HG03521 (cell line): ENCODE data around the gene SLC1A7.

Experiments
- ATAC-seq: cut with Tn5 transposase; IDR thresholded peaks from one replicate; pipeline ENCODE4 v1.9.1; 2021; ENCODE audit warnings: mild to moderate bottlenecking, moderate library complexity; ENCODE audit not compliant: unreplicated experiment

The SLC1A7 gene

DNA sequence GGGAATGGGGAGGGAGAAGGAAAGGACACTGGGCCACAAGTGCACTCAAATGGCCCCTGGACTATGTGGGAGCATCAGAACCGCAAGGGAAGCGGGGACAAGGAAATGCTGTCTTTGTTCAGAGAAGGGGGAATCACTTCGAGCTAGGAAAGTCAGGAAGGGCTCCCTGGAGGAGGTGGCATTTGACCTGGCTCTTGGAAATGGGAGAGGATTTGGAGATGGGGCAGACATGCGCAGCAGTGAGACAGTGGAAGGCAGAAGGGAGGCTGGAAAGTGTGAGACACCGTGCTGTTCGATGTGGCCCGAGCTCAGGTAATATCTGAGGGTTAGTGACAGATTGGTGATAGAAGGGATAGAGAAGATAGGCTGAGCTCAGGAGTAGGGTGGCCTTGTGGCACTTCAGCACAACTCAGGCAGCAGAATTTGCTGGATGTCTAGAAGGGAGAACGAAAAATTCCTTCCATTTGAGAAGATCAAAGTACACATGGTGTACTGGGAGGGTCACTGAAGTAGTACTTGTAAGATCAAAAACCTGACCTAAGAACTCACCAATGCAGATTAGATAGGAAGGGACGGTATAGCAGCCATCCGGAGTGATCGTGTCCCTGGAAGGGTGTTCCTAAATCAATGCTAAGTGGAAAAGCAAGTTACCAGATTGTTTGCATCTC lies 25.4 kb downstream of the SLC1A7 start:
- ATAC-seq, result no peak

DNA sequence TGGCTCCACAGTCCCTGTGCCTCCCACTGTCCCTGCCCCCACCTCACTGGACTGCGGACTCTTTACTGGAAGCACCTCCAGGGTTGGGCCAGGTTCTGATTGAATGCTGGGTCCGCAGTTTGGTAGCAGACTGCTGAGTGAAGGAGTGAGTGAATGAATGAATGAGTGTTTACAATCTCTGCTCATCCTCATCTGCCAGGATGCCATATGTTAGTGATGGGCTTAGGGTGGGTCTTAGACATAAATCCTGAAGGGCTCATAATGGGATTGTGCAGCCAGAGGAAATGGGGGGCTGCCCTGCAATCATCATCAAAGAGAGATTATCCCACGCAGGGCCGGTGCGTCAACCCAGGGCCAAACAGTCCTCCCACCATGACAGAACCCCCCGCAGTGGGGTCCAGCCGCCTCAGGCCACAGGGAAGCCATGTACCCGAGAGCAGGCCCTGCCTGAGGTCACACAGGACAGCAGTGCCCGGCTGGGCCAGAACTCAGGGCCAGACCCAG lies 26.1 kb downstream of the SLC1A7 start:
- no peak for ATAC-seq

DNA sequence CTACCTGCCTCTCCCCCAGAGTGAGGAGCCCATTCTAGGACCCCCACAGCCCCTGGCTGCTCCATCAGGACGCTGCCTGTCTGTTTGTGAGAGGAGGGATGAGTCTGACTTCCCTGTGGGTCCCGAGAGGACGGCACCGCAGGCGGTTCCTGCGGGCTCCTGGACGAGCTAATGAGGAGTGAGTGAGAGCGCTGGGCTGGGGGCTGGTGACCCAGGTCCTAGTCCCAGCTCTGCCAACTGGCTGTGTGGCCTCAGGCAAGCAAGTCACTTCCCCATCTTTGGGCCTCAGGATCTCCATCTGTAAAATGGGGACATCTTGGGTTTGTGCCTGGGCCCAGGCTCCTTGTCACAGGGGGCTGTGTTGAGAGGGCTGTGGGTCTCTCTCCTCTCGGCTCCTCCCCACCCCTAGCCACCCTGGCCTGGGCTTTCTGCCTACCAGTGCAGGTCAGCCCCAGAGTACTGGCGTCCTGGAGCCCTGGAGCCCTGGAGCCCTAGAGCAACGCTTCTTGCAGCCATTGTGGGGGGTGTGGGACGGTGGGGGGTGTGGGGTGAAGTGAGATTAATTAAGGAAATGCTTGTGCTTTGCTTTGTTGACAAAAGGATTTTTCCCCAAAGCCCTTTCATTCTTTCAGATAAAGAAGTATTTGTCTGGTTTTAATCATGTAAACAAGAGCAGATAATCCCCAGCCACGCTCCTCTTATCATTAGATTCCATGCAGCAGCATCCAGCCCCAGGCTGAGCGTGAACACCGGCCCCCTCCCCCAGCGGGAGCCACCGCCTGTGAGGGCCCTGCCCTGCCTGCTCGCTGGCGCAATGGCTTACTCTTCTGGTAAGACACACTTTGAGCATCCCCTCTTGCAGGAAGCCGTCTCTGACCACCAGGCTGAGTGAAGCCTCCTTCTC lies 26.8 kb downstream of the SLC1A7 start:
- no peak for ATAC-seq

DNA sequence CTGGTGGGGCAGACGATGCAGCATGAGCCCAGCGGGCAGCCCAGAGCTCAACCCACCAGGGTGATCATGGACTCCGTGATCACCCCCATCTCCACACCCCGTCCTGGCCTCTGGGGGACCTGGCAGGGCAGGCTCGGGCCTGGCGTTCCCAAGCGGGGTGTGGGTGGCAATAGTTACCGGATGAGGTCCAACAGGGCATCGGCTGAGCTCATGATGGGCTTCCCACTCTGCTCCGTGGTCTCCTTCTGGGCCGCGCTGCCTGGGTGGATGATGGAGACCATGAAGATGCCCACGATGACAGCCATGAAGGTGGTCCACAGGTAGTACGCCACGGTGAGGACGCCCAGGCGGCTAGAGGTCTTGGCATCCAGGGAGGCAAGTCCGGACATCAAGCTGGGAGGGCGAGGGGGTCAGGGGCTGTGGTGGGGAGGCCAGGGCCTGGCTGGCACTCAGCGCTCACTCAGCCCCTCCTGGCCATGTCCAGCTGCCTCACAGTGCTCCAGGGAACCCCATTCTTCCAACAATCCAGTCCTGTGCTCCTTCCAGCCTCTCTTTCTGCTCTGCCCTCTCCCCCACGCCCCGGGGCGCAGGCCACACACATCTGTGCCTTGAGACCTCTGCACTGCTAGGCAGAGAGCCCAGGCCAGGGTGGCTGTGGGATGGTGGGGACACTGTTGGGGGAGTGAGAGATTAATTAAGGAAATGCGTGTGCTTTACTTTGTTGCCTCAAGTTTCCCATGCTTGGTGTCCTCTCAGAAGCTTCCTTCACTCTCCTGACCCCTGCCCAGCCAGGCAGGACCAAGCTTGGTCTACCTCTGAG lies 27.6 kb downstream of the SLC1A7 start:
- ATAC-seq, result no peak

DNA sequence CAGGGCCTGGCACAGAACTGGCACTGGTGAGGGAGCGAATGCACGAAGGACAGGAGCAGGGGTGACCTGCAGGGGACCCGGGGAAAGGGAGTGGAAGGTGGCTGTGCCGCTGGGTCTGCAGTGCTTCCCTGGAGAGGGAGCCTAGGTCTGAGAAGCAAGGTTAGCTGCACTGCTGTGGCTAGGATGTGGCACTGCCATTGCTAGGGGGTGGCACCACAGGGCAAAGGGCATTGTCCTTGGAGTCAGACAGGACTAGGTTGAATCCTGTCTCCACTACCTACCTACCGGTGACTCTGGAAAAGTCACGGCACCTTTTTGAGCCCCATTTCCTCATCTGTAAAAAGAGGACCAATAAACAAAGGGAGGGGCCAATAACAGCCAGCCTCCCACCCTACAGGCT lies 28.3 kb downstream of the SLC1A7 start:
- ATAC-seq, result no peak

DNA sequence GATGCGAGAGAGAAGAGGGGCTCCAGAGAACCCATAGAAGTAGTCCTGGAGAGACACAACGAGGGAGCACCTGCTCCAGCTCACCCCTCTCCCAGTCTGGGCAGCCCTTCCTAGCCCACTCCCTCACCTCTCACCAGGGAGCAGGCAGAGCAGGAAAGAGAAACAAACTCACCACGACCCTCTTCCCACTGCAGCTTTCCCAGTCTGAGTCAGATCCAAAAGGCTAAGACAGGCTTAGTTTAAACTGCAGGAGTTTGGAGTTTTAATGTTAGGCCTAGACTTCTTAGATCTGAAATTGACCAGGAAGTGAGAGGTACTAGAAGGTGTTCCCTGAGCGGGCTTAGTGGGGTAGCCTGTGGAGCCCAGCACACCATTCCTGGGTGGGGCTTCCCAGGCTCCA lies 29.6 kb downstream of the SLC1A7 start:
- ATAC-seq, result no peak

DNA sequence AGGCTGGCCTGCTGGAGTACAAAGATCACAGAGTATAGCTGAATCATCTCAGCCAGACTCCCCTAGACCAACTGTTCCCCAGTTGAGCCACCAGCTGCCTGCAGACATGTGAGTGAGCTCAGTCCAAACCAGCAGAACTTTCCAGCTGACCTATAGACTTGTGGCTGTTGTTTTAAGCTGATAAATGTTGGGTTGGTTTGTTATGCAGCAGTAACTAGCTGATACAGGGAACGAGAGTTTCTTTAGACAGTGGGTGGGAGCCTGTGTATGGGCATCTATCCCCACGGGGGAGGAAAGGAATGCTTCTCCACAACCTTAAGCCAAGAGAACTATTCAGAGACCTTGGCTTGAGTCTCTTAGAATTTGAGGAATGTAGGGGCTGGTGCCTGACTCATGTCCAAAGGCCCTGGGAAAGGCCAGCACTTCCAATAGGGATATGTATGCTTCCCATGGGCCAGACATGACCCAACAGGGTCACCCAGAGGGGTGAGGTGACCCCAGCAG lies 30.1 kb downstream of the SLC1A7 start:
- ATAC-seq, result no peak

DNA sequence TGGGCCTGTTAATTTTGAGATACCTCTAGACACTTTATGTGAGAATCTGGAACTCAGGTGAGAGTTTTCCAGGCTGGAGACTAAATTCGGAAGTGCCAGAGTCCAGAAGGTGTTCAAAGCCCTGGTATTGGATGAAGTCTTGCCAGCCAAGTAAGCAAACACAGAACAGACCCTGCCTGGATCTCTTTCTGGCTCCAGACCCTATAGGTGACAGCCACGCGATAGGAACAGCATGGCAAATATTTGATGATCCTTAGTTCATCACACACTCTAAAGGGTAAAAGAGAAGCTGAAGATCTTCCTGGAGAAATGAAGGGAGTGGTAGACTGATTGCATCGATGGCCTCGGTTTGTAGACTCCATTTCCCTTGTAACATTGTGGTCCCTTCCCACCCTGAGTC lies 30.7 kb downstream of the SLC1A7 start:
- ATAC-seq, result no peak

DNA sequence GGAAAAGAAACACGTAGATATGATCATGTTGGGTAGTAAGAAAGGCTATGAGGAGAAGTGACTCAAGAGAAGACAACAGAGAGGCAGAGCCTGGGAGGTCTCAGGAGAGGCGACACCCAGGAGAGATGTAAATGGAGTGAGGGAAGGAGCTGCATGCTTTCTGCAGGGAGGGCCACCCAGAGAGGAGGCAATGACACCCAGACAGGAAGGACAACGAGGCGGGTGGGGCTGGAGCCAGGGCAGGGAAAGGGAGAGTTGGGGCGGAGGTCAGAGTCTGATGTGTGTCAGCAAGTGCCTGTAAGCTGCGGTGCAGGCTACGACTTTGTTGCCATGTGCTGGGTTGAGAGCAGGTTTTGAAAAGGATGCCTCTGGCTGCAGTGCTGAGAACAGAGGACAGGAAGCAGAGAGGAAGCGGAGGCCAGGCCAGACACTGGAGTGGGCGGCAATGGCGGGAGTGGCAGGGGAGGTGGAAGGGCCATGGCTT lies 31.3 kb downstream of the SLC1A7 start:
- no peak for ATAC-seq

DNA sequence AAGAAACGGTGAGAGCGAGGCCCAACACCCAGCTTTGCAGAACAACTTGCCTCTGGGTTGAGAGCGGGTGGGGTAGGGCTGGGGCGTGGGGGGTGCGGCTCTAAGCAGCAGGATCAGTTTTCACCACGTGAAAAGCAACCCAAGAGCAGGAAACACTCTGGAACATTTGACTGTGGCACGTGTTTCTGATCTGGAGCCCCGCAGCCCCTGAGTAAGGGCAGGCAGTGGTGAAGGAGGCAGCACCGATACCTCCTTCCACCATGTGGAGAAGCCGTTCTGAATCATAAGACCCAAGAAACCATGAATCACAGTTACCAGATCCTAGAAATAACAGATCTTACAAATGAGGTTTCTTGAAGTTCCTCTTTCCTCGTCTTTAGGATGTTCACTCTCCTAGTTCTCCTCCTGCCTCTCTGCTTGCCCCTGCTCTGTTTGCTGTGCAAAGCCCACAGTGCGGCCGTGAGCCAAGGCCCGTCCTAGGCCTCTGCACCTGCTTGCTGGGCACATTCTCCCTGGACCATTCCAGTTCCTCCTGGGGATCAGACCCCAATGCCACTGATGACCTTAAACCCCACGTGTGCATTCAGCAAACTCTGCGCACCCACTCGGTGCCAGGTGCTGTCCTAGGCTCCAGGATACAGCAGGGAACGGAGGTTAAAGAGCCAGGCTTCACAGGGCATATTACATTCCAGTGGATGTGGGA lies 31.9 kb downstream of the SLC1A7 start:
- ATAC-seq, result no peak

DNA sequence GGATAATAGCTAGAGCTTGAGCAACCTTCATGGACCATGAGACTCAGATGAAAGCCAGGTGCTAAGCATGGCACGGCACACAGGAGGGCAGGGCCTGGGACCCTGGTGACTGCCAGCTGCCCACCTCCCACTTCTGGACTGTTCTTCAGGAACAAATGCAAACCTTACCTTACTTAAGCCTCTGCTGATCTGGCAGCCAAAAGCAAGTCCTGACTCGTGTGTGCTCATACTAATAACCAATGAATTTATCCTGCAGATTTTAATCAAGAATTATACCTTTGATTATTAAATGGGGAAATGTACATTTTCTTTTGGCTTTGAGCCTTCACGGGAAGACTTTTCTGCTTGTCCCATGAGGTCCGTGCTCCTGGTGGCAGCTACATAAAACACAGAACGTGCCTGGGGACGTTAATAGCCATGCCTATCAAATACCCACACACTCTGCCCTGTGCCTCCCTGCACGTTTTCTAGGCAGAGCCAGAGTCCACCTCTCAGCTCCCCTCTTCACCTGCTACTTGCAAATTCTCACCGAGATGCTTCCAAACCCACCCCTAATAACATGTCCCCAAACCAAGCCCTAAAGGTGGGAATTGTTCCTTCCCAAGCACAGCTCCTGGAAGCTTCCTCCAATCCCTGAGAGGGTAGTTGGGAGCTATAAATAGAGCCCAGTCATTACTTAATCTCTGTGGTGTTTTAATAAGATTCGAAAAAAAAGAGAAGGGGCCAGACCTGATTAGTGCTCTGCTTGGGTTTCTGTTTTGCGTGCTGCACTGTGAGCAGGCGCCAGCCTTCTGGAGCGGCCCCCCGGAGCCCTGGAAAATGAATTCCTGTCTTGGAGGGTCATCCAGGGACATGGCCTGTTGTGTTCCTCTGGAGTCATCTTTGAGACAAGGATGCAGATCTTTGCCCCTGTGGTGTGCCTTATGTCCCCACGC lies 33.5 kb downstream of the SLC1A7 start:
- ATAC-seq, result no peak

DNA sequence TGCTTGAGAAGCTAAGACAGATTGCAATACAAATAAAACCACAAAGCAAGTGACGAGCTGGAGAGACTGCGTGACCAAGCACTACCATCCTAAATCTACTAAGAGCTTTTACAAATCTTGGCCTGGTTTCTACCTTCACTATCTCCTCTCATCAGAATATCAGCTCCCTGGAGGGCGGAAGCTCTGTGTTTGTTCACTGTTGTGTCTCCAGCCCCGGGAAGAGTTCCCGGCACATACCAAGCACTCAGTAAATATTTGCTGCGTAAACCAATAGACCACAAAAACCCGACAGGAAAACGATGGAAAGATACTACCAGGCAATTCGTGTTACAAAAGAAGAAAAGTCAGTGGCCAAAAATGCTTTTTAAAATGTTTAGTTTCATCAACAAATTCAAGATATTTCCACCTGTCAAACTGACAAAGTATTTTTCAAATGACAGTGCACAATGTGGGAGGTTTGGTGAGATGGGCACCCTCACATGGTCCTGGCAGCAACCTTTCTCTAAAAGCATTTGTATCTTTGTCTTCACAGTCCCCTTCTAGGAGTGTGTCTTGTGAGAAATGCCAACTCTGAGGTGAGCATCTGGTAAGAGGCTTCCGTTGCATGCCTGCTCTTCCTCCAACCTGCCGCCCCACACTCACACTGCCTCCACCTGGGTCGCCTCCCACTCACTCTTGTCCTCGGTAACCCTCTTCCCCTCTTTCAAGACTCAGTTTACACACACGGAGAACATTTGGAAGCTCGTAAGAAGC lies 34.7 kb downstream of the SLC1A7 start:
- ATAC-seq, result no peak

DNA sequence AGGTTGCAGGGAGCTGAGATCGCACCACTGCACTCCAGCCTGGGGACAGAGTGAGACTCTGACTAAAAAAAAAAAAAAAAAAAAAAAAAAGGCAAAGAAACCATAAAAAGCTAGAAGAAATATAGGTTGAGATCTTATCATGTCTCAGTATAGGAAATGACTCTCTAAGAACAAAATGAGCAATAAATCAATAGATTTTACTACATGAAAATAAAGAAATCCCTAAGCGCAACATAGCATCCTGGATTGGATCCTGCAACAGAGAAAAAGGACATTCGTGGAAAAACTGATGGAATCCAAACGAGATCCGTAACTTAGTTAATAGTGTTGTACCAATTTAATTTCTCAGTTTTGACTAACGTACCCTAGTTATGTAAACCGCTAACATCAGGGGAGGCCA lies 35.3 kb downstream of the SLC1A7 start:
- no peak for ATAC-seq

DNA sequence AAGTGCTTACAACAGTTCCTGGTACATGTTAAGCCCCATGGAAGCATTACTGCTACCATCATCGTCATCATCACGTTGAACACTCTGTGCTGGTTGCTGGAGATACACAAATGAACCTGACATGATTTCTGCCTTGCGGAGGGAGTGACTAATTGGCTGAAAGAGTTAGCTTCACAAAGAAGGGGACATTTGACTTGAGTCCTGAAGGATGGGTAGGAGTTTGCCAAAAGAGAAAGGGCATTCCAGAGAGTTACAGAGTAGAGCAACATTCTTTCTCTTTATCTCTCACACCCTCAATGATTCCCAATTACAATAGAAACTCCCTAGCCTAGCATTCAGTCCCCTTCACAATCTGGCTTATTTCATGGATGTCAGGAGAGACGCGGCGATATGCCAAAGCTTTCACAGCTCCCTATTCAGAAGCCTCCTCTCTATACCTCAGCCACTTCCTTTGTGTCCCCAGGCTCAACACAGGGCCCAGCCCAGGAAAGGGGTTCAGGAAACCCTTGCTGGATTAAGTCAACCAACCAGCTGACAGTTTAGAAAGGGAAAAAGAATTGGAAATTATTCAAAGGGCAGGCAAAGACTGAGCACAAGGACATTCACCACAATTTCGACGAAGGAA lies 38.0 kb downstream of the SLC1A7 start:
- ATAC-seq, result no peak

DNA sequence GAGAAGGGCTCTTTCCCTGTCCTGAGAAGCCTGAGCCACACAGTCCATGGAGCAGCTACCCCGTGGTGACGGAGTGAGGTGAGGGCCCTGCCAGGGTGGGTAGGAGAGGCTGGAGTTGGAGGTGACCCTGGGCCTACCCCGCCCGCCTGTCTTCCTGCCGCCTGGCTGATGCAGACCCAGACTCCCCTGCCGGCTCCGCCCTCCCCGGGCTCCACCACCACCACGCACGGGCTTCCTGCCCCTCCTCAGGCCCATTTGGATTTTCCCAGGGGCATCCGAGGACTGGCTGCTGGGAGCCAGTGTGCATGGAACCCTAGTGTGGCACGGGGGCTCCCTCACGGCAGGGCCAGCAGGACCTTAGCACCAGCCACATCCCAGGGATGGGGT lies 47.9 kb downstream of the SLC1A7 start:
- ATAC-seq, result no peak

DNA sequence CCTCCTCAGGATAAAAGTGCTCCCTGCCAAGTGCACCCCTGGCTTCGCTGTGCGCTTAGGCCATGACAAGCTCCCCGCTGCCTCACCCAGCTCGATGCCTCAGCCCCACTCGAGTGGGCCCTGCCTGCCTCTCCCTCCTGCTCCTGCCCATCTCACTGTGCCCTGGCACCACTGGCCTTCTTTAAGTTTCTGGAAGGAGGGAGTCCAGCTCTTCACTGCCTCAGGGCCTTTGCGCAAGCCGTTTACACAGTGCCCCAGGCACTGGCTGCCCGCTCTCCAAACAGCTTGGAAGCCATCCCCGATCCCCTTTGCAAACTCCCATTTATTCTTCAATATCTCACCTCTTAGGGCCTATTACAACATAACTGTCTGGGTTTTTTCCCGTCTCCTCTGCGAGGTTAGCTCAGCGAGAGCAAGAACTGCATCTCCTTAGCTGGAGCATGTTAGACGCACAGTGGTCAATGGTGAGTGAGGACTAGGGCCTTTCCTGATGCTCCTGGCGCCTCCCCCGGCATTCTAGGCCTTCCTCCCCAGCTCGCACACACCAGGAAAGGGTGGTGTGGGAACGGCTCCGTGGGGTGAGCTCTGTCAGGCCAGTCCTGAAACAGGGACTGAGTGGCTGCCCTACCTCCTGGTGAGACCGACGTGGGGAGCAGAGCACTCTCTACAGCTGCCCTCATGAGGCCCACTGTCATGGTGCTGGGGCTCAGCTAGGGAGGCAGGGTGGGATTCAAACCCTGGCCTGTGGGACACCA lies 48.5 kb downstream of the SLC1A7 start:
- no peak for ATAC-seq

DNA sequence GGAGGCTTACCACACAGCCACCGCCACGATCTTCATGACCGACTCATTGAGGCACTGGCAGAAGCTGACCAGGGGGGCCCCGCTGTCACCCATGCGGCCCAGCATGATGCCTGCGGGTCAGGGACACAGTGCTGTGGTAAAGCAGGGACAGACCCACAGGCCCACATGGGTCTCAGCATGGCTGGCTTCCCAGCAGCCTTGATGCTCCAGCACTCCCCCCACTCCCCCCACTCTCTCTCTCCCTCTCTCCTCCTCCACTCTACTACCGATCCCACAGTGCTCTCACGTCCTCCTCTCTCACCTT lies 49.0 kb downstream of the SLC1A7 start:
- no peak for ATAC-seq
